Ovary (tissue), 9 donors: ENCODE measurements around the gene NCKIPSD. TPM values are rescaled to one million over a fixed set of nuclear protein-coding genes. Genes with fewer than 3 reads are reported as not detected.

Source experiments
- DNase-seq, 5 donors: peaks; one replicate each; pipeline ENCODE4 v3.0.0-alpha.2; 2019 to 2020
- H3K27ac ChIP-seq, 2 donors: fragments of 200-600 bp; one replicate each; pipeline versions ENCODE4 v1.5.1 to v1.8.0; 2019 to 2022
- H3K27me3 ChIP-seq: fragments of 200-600 bp; one replicate; pipeline ENCODE4 v1.8.0; 2022
- H3K36me3 ChIP-seq: fragments of 200-600 bp; sonication (generic); one replicate; pipeline ENCODE4 v1.5.1; 2019
- H3K4me1 ChIP-seq: one replicate; pipeline ENCODE4 v1.8.1; 2013; ENCODE audit warnings: mild to moderate bottlenecking, moderate library complexity; ENCODE audit not compliant: insufficient read depth
- H3K4me3 ChIP-seq: fragments of 200-600 bp; sonication (generic); one replicate; pipeline ENCODE4 v1.5.1; 2017
- H3K9me3 ChIP-seq, 2 donors: fragments of 200-600 bp in 1 of 2; sonication (generic) in 1 of 2; one replicate each; pipeline versions ENCODE4 v1.5.1 to v1.8.1; 2013 to 2019; ENCODE audit warnings: mild to moderate bottlenecking in 1 of 2, moderate library complexity in 1 of 2
- CTCF ChIP-seq, 3 donors: fragments of 450-650 bp in 2 of 3; fragments of 200-600 bp in 1 of 3; IDR thresholded peaks; one replicate each; pipeline versions ENCODE4 v1.5.1 to v1.8.0; 2016 to 2022; ENCODE audit warnings: antibody characterized with exemption in 3 of 3, mild to moderate bottlenecking in 1 of 3
- EP300 ChIP-seq: sonication (generic); formaldehyde crosslinking; IDR thresholded peaks from one replicate; pipeline ENCODE4 v1.6.1; 2017; ENCODE audit warnings: antibody characterized with exemption
- POLR2A ChIP-seq: fragments of 450-650 bp; IDR thresholded peaks from one replicate; pipeline ENCODE4 v1.6.1; 2017; ENCODE audit warnings: antibody characterized with exemption, mild to moderate bottlenecking, moderate library complexity
- WGBS, 3 donors: extraction: QIAGEN DNeasy Blood & Tissue Kit in 1 of 3; methylation state at CpG; one replicate each; pipeline versions ENCODE4 v1.1.5 to v1.1.7; 2013 to 2017; 5-methylcytosine and 5-hydroxymethylcytosine counted together
- intact Hi-C, 4 donors: fragments of 100-400 bp; cut with DNase I; formaldehyde crosslinking; loops; one replicate each; pipeline versions ENCODE4 v1.11.0 to v1.15.1; 2022 to 2023
- microRNA-seq, 3 donors: library from miRNA; unstranded; fragments of <30 nt; microRNA quantifications; one replicate each; pipeline versions ENCODE4 to v1.2.0, GENCODE V29; 2019 to 2020
- polyA plus RNA-seq, 2 donors: library from polyadenylated mRNA; stranded (reverse); fragments of 200-250 nt in 1 of 2; fragments of 350-450 nt in 1 of 2; fragmentation: Illumina TruSeq in 1 of 2; extraction: RNeasy Lipid Tissue Mini Kit (QIAGEN cat#74804) in 1 of 2; gene quantifications; one replicate each; pipeline ENCODE4 v1.2.3, GENCODE V29; 2013 to 2014
- small RNA-seq: library from RNA; depleted of rRNA; stranded (forward); fragments of <200 nt; gene quantifications from one replicate; pipeline ENCODE3, GENCODE V24; 2016
- total RNA-seq, 7 donors: library from RNA; depleted of rRNA in 2 of 7; stranded (reverse); fragments of >200 nt in 2 of 7; fragmentation: NEBNext Ultra II Directional in 3 of 7; extraction: Animal tissue kit (Norgen Biotek cat#: 25700) in 3 of 7; gene quantifications; one replicate each; pipeline versions ENCODE4 v1.1.0 to v1.2.4, GENCODE V29; 2016 to 2023
- donor health status: DM: no; HTN: no; CAD: no; lungs with moderate emphysema.
- donor health status: DM: no; HTN: no; CAD: no.
- donor health status: Bipolar disorder and iron deficiency.
- donor health status: DM: yes; HTN: yes; CAD: no.
- donor health status: DM: no; HTN: no; CAD: no.
- donor health status: DM: yes; HTN: yes; CAD: no.

Gene NCKIPSD
- total and polyA plus RNA-seq, 9 donors = 8.0 to 58.6 (median 34.0) TPM

- 74 to 82% (median 78%) methylated on average over 13 of the region's 13 CpGs for WGBS, 3 donors
- no peak for TF ChIP-seq POLR2A
- TF ChIP-seq CTCF (IDR thresholded peaks at IDR 0.05) = no peak
- TF ChIP-seq EP300 = no peak
- Histone ChIP-seq H3K36me3 (no peaks in the 10 kb centered on the region), H3K27ac (no peak overlapping the region), H3K4me3 (no peak overlapping the region), H3K9me3 (no peaks in the 10 kb centered on the region), H3K27me3 (no peaks in the 10 kb centered on the region), H3K4me1 (no peaks in the 10 kb centered on the region)
- intact Hi-C loops = no loop called here
- no peak for DNase-seq
Measured at GRCh38 chr3:48628277-48629017, 57.3 kb downstream of the NCKIPSD start.

- Histone ChIP-seq H3K4me1 (no peaks in the 10 kb centered on the region), H3K36me3 (no peaks in the 10 kb centered on the region), H3K27ac (no peak overlapping the region), H3K27me3 (no peaks in the 10 kb centered on the region), H3K4me3 (no peak overlapping the region), H3K9me3 (no peaks in the 10 kb centered on the region)
- WGBS, 3 donors = 85 to 90% (median 87%) methylated on average over 6 of the region's 6 CpGs
- TF ChIP-seq CTCF (IDR thresholded peaks at IDR 0.05) (no peak), POLR2A (no peak), EP300 (no peak)
- intact Hi-C loops = no loop called here
- DNase-seq = no peak
Measured at GRCh38 chr3:48625600-48625999, 60.1 kb downstream of the NCKIPSD start.

- WGBS, 3 donors = 91 to 93% (median 92%) methylated on average over 10 of the region's 10 CpGs
- TF ChIP-seq POLR2A (no peak), EP300 (no peak), CTCF (IDR thresholded peaks at IDR 0.05) (no peak)
- Histone ChIP-seq H3K4me3 (no peak overlapping the region), H3K27me3 (no peaks in the 10 kb centered on the region), H3K27ac (no peak overlapping the region), H3K9me3 (no peaks in the 10 kb centered on the region), H3K4me1 (no peaks in the 10 kb centered on the region), H3K36me3 (no peaks in the 10 kb centered on the region)
- intact Hi-C loops = no loop called here
- DNase-seq = no peak
Measured at GRCh38 chr3:48624767-48625166, 60.9 kb downstream of the NCKIPSD start.

GRCh38 chr3:48623851-48624547 is 61.7 kb downstream of the NCKIPSD start:
- TF ChIP-seq EP300 = no peak
- no peak for TF ChIP-seq POLR2A
- no peak for TF ChIP-seq CTCF (IDR thresholded peaks at IDR 0.05)
- Histone ChIP-seq H3K4me1 (no peaks in the 10 kb centered on the region), H3K9me3 (no peaks in the 10 kb centered on the region), H3K27me3 (no peaks in the 10 kb centered on the region), H3K36me3 (no peaks in the 10 kb centered on the region), H3K27ac (no peak overlapping the region), H3K4me3 (no peak overlapping the region)
- no peak for DNase-seq
- WGBS, 3 donors = 75 to 84% (median 83%) methylated on average over 6 of the region's 6 CpGs
- intact Hi-C loops = no loop called here

Small RNA genes within 50 kb of the gene (microRNA-seq; reads per million reads assigned to microRNA genes)
- gene MIR4793 = 0 to 0.16 (median 0) reads per million in 3 donors

Small RNA genes within 50 kb of the gene (small RNA-seq; reads per million reads assigned to genes)
- gene AC141002.1 = not detected

Other genes with a start within 250 kb of the NCKIPSD start
- 1 to 10 TPM; 6.3 to 8.5 (median 7.5) TPM for gene CCDC51, start 245.8 kb downstream of the NCKIPSD start, total RNA-seq
- 1 to 10 TPM; 9.1 to 9.9 TPM for gene CCDC51, start 245.8 kb downstream of the NCKIPSD start, polyA plus RNA-seq
- 100 to 1,000 TPM; 138 to 318 (median 199) TPM for gene TMA7, start 245.7 kb downstream of the NCKIPSD start, total RNA-seq
- 100 to 1,000 TPM; 350 to 380 TPM for gene TMA7, start 245.7 kb downstream of the NCKIPSD start, polyA plus RNA-seq
- 1 to 10 TPM; 3.9 to 7.9 (median 6.4) TPM for gene ATRIP, start 239.2 kb downstream of the NCKIPSD start, total RNA-seq
- gene ATRIP, start 239.2 kb downstream of the NCKIPSD start, polyA plus RNA-seq = 10 to 100 TPM in 1 of 2 donors, 1 to 10 TPM in 1; 6.4 to 11.4 TPM
- gene SHISA5, start 181.7 kb downstream of the NCKIPSD start, total RNA-seq = 100 to 1,000 TPM in 5 of 7 donors, 10 to 100 TPM in 2; 62.5 to 150 (median 138) TPM
- 100 to 1,000 TPM in 1 of 2 donors, 10 to 100 TPM in 1; 59.7 to 118 TPM for gene SHISA5, start 181.7 kb downstream of the NCKIPSD start, polyA plus RNA-seq
- gene PFKFB4, start 129.1 kb downstream of the NCKIPSD start, total RNA-seq = 1 to 10 TPM; 3.3 to 8.0 (median 5.6) TPM
- 1 to 10 TPM; 2.3 to 6.3 TPM for gene PFKFB4, start 129.1 kb downstream of the NCKIPSD start, polyA plus RNA-seq
- gene UCN2, start 122.1 kb downstream of the NCKIPSD start, total RNA-seq = under 1 TPM in 3 of 7 donors, not detected in 4; 0.18 to 0.22 (median 0.20) TPM
- under 1 TPM in 1 of 2 donors, not detected in 1; 0.18 TPM for gene UCN2, start 122.1 kb downstream of the NCKIPSD start, polyA plus RNA-seq
- 10 to 100 TPM in 1 of 7 donors, 1 to 10 TPM in 6; 5.1 to 13.1 (median 8.3) TPM for gene COL7A1, start 90.6 kb downstream of the NCKIPSD start, total RNA-seq
- 10 to 100 TPM in 1 of 2 donors, 1 to 10 TPM in 1; 1.1 to 18.4 TPM for gene COL7A1, start 90.6 kb downstream of the NCKIPSD start, polyA plus RNA-seq
- gene UQCRC1, start 76.3 kb downstream of the NCKIPSD start, total RNA-seq = 100 to 1,000 TPM; 102 to 153 (median 113) TPM
- gene UQCRC1, start 76.3 kb downstream of the NCKIPSD start, polyA plus RNA-seq = 100 to 1,000 TPM; 118 to 141 TPM
- gene TMEM89, start 64.1 kb downstream of the NCKIPSD start, total RNA-seq = not detected
- not detected for gene TMEM89, start 64.1 kb downstream of the NCKIPSD start, polyA plus RNA-seq
- gene SLC26A6, start 50.5 kb downstream of the NCKIPSD start, total RNA-seq = 10 to 100 TPM in 4 of 7 donors, 1 to 10 TPM in 3; 7.9 to 19.1 (median 10.5) TPM
- gene SLC26A6, start 50.5 kb downstream of the NCKIPSD start, polyA plus RNA-seq = 10 to 100 TPM in 1 of 2 donors, 1 to 10 TPM in 1; 8.7 to 14.5 TPM
- 1 to 10 TPM in 3 of 7 donors, under 1 TPM in 4; 0.23 to 3.4 (median 0.92) TPM for gene CELSR3, start 23.0 kb downstream of the NCKIPSD start, total RNA-seq
- gene CELSR3, start 23.0 kb downstream of the NCKIPSD start, polyA plus RNA-seq = under 1 TPM; 0.48 to 0.69 TPM
- 100 to 1,000 TPM in 2 of 7 donors, 10 to 100 TPM in 5; 51.8 to 132 (median 62.5) TPM for gene IP6K2, start 31.3 kb upstream of the NCKIPSD start, total RNA-seq
- 100 to 1,000 TPM; 114 to 119 TPM for gene IP6K2, start 31.3 kb upstream of the NCKIPSD start, polyA plus RNA-seq
- gene PRKAR2A, start 162.0 kb upstream of the NCKIPSD start, total RNA-seq = 10 to 100 TPM; 18.6 to 52.6 (median 46.3) TPM
- gene PRKAR2A, start 162.0 kb upstream of the NCKIPSD start, polyA plus RNA-seq = 10 to 100 TPM in 1 of 2 donors, 1 to 10 TPM in 1; 9.4 to 41.2 TPM
- gene SLC25A20, start 213.0 kb upstream of the NCKIPSD start, total RNA-seq = 10 to 100 TPM in 4 of 7 donors, 1 to 10 TPM in 3; 5.6 to 12.3 (median 10.1) TPM
- gene SLC25A20, start 213.0 kb upstream of the NCKIPSD start, polyA plus RNA-seq = 10 to 100 TPM; 12.1 to 37.6 TPM
- gene ARIH2, start 232.9 kb upstream of the NCKIPSD start, total RNA-seq = 10 to 100 TPM; 66.8 to 95.7 (median 72.0) TPM
- 10 to 100 TPM; 39.6 to 75.3 TPM for gene ARIH2, start 232.9 kb upstream of the NCKIPSD start, polyA plus RNA-seq